ENCODE measurements around the gene WNT6.

- TF ChIP-seq PKNOX1 (IDR thresholded peaks at IDR 0.05) = no peak
- TF ChIP-seq REST (IDR thresholded peaks at IDR 0.05; ENCODE audit: low read depth, low read length) = no peak
- no peak for TF ChIP-seq MXI1 (IDR thresholded peaks at IDR 0.05; ENCODE audit: low read depth, low read length)
- TF ChIP-seq POLR2AphosphoS5 (IDR thresholded peaks at IDR 0.05; ENCODE audit: low read length) = no peak
- TF ChIP-seq CTCF (IDR thresholded peaks at IDR 0.05 in 2 of 3, conservative IDR thresholded peaks at IDR 0.05 in 1 of 3; ENCODE audit: control insufficient read depth in 2 of 3, extremely low read depth in 1 of 3, insufficient read depth in 1 of 3, low read depth in 3 of 3, low read length in 3 of 3) = no peak
- no peak for TF ChIP-seq NFYB (IDR thresholded peaks at IDR 0.05; ENCODE audit: insufficient read depth, low read depth, low read length)
- no peak for TF ChIP-seq CBFB (IDR thresholded peaks at IDR 0.05; ENCODE audit: low read depth)
- no peak for TF ChIP-seq SRF (IDR thresholded peaks at IDR 0.05; ENCODE audit: low read depth in 2 of 2, low read length in 2 of 2)
- TF ChIP-seq ZZZ3 (IDR thresholded peaks at IDR 0.05; ENCODE audit: control insufficient read depth, insufficient read length, low read depth) = no peak
Measured at GRCh38 chr2:218829868-218830451, 29.6 kb upstream of the WNT6 start.
